GM19099 (cell line): Measurements from ENCODE around the gene ZNF746.

Experiments used
- POLR2A ChIP-seq: IDR thresholded peaks from 3 replicates; pipeline ENCODE4 v1.6.1; 2011; ENCODE audit warnings: low read depth; ENCODE audit not compliant: insufficient read length; ENCODE audit errors: extremely low read depth

Gene ZNF746

GRCh38 chr7:149455175-149455950 is 42.2 kb downstream of the ZNF746 start:
- TF ChIP-seq POLR2A: no peak

GRCh38 chr7:149454750-149455149 is 42.9 kb downstream of the ZNF746 start:
- no peak for TF ChIP-seq POLR2A

- TF ChIP-seq POLR2A: no peak
Measured at GRCh38 chr7:149454006-149454405, 43.6 kb downstream of the ZNF746 start.

- TF ChIP-seq POLR2A: no peak
Measured at GRCh38 chr7:149450821-149451220, 46.8 kb downstream of the ZNF746 start.

GRCh38 chr7:149449897-149450296 is 47.7 kb downstream of the ZNF746 start:
- no peak for TF ChIP-seq POLR2A

- no peak for TF ChIP-seq POLR2A
Measured at GRCh38 chr7:149448961-149449360, 48.6 kb downstream of the ZNF746 start.

- TF ChIP-seq POLR2A: no peak
Measured at GRCh38 chr7:149444287-149444686, 53.3 kb downstream of the ZNF746 start.

- no peak for TF ChIP-seq POLR2A
Measured at GRCh38 chr7:149443523-149443922, 54.1 kb downstream of the ZNF746 start.

- TF ChIP-seq POLR2A: no peak
Measured at GRCh38 chr7:149442924-149443323, 54.7 kb downstream of the ZNF746 start.

GRCh38 chr7:149440222-149440621 is 57.4 kb downstream of the ZNF746 start:
- no peak for TF ChIP-seq POLR2A

- no peak for TF ChIP-seq POLR2A
Measured at GRCh38 chr7:149436358-149436757, 61.3 kb downstream of the ZNF746 start.

- TF ChIP-seq POLR2A: no peak
Measured at GRCh38 chr7:149433124-149433523, 64.5 kb downstream of the ZNF746 start.

- TF ChIP-seq POLR2A: no peak
Measured at GRCh38 chr7:149432121-149432691, 65.4 kb downstream of the ZNF746 start.

GRCh38 chr7:149431486-149432120 is 66.0 kb downstream of the ZNF746 start:
- TF ChIP-seq POLR2A: no peak

GRCh38 chr7:149430192-149430591 is 67.4 kb downstream of the ZNF746 start:
- no peak for TF ChIP-seq POLR2A

- no peak for TF ChIP-seq POLR2A
Measured at GRCh38 chr7:149427893-149428292, 69.7 kb downstream of the ZNF746 start.
